ENCODE results near the gene DCBLD1. TPM values are rescaled to one million over a fixed set of nuclear protein-coding genes. Genes with fewer than 3 reads are reported as not detected.

DCBLD1 gene
- total RNA-seq, 4 donors from 2014 or later = 3.8 to 11.6 (median 7.9) TPM

DNA sequence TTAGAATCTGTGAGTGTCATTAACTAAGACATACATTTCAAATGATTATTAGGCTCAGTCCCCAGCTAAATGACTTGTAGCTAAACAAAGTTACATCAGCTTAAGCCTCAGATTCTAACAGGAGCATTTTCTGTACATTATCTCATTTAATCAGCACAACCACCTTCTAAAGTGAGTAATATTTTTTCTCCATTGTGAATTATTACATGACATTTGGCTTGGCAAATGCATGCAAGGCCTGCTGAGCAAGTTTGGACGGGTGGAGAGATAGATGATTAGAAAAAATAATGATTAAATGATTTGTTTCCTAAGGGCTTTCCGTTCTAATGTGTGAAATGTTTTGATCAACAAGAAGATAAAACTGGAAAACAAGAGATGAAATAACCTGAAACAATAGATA lies 20.7 kb downstream of the DCBLD1 start:
- Histone ChIP-seq H3K4me3 (no peak overlapping the region), H3K27ac (replicated peaks in 1 of 4) (no peak overlapping the region), H3K36me3 (peaks cover 0 to 15% (median 6%) of the 10 kb centered on the region in 4 donors), H3K27me3 (no peaks in the 10 kb centered on the region), H3K4me1 (peaks cover 11 to 25% (median 23%) of the 10 kb centered on the region in 4 donors), H3K9me3 (no peaks in the 10 kb centered on the region)
- 66% methylated on average over 2 of the region's 2 CpGs for WGBS
- DNase-seq (ENCODE audit: extremely low spot score) = no peak
- TF ChIP-seq POLR2AphosphoS5 (IDR thresholded peaks at IDR 0.05) = no peak
- TF ChIP-seq EP300 (IDR thresholded peaks at IDR 0.05) = no peak
- TF ChIP-seq, protein P1, sequence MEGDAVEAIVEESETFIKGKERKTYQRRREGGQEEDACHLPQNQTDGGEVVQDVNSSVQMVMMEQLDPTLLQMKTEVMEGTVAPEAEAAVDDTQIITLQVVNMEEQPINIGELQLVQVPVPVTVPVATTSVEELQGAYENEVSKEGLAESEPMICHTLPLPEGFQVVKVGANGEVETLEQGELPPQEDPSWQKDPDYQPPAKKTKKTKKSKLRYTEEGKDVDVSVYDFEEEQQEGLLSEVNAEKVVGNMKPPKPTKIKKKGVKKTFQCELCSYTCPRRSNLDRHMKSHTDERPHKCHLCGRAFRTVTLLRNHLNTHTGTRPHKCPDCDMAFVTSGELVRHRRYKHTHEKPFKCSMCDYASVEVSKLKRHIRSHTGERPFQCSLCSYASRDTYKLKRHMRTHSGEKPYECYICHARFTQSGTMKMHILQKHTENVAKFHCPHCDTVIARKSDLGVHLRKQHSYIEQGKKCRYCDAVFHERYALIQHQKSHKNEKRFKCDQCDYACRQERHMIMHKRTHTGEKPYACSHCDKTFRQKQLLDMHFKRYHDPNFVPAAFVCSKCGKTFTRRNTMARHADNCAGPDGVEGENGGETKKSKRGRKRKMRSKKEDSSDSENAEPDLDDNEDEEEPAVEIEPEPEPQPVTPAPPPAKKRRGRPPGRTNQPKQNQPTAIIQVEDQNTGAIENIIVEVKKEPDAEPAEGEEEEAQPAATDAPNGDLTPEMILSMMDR (IDR thresholded peaks at IDR 0.05) = no peak
- no peak for TF ChIP-seq POLR2A (IDR thresholded peaks at IDR 0.05; ENCODE audit: low read depth)
- intact Hi-C loops (cut with DNase I) = no loop called here

DNA sequence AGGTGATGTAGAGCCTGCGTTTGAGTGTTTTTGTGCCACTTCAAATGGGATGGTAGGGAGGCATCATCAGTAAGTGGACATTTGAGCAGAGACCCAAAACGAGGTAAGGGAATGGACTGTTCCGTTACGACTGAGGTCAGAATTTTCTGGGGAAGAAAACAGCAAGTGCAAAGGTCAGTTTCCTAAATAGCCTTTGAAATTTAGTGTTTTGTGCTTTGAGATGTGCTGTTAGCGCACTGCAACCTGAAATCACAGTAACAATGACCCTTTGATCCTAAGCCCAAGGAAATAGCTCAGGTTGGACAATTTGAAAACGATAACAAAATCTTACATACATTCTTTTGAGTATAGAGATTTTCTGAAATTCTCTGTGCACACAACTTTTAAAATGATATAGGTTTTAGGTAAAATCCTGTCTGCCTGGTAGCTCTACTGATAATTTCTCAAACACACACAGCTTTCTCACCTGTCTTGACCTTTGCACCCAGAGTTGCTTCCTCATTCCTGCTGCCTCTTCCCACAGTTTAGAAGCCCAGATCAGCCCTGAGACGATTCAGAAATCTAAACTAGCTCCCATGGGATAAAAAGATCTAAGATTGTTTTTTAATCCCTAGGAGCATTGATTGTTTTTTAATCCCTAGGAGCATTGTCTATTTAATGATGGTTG lies 22.1 kb downstream of the DCBLD1 start:
- 88% methylated on average over 7 of the region's 7 CpGs for WGBS
- H3K27ac ChIP-seq (replicated peaks in 1 of 4) = no peak overlapping the region
- H3K4me1 ChIP-seq = peaks cover 6 to 23% (median 21%) of the 10 kb centered on the region in 4 donors
- H3K27me3 ChIP-seq = no peaks in the 10 kb centered on the region
- H3K36me3 ChIP-seq = peaks cover 0 to 15% (median 6%) of the 10 kb centered on the region in 4 donors
- intact Hi-C loops (cut with DNase I) = no loop called here
- TF ChIP-seq EP300 (IDR thresholded peaks at IDR 0.05) (no peak), POLR2AphosphoS5 (IDR thresholded peaks at IDR 0.05) (no peak), POLR2A (IDR thresholded peaks at IDR 0.05; ENCODE audit: low read depth) (no peak)
- TF ChIP-seq, protein P1 (IDR thresholded peaks at IDR 0.05) = no peak
- no peak overlapping the region for H3K4me3 ChIP-seq
- no peaks in the 10 kb centered on the region for H3K9me3 ChIP-seq
- no peak for DNase-seq (ENCODE audit: extremely low spot score)

DNA sequence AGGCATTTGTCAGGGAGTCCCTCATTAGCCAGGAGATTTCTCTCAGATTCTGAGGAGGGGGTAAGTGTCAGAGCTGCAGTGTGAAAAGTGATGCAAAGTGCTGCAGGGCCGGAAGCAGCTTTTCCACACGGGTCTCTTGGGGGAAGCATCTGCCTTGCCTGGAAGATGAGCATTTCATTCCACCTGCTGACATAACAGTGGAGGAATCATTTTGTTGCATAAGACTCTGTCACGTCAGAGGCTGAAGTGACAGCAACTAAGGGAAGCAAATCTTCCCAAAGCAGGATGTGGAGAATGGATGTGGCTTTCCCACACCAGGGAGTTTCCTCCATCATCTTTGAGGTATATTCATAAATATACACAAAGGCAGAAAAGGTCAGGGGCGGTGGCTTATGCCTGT lies 22.8 kb downstream of the DCBLD1 start:
- intact Hi-C loops (cut with DNase I) = no loop called here
- H3K27me3 ChIP-seq = no peaks in the 10 kb centered on the region
- WGBS = 65% methylated on average over 4 of the region's 4 CpGs
- H3K36me3 ChIP-seq = peaks cover 0 to 15% (median 6%) of the 10 kb centered on the region in 4 donors
- no peak overlapping the region for H3K27ac ChIP-seq (replicated peaks in 1 of 4)
- TF ChIP-seq, protein P1 (IDR thresholded peaks at IDR 0.05) = no peak
- no peak for TF ChIP-seq POLR2A (IDR thresholded peaks at IDR 0.05; ENCODE audit: low read depth)
- TF ChIP-seq EP300 (IDR thresholded peaks at IDR 0.05) = no peak
- TF ChIP-seq POLR2AphosphoS5 (IDR thresholded peaks at IDR 0.05) = no peak
- peaks cover 6 to 23% (median 21%) of the 10 kb centered on the region in 4 donors for H3K4me1 ChIP-seq
- DNase-seq (ENCODE audit: extremely low spot score) = no peak
- no peaks in the 10 kb centered on the region for H3K9me3 ChIP-seq
- no peak overlapping the region for H3K4me3 ChIP-seq

DNA sequence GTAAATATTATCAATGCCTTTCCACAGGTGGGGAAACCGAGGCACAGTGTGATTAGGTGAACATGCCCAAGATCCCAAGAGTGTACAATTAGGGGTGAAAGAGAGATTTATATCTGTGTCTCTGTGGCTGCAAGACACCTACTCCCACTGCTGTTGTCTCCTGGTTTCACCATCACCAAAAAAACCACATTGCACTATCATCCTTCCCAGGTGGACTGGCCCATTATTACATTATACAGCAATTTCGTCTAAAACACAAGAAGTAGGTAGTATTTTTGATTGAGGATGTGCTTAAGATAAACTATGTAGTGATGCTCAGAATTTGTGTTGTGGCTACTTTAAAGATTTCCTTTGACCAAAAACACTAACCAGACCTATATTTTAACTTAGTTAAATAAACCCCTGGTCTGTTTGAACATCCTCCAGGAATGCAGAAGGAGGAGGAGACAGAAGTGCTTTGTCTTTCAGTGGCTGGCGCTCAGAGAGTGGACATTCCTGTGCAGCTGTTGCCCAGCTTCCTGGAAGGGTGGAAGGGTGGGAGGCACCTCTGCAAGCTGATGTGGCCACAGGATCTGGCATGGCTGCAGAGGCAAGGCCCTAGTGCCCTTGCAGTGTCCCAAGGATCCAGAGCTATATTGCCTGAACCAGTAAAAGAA lies 23.8 kb downstream of the DCBLD1 start:
- intact Hi-C loops (cut with DNase I) = no loop called here
- TF ChIP-seq, protein P1 (IDR thresholded peaks at IDR 0.05) = no peak
- no peak for TF ChIP-seq POLR2AphosphoS5 (IDR thresholded peaks at IDR 0.05)
- TF ChIP-seq POLR2A (IDR thresholded peaks at IDR 0.05; ENCODE audit: low read depth) = no peak
- TF ChIP-seq EP300 (IDR thresholded peaks at IDR 0.05) = no peak
- no peaks in the 10 kb centered on the region for H3K27me3 ChIP-seq
- DNase-seq (ENCODE audit: extremely low spot score) = no peak
- no peak overlapping the region for H3K27ac ChIP-seq (replicated peaks in 1 of 4)
- H3K4me1 ChIP-seq = peaks cover 6 to 23% (median 21%) of the 10 kb centered on the region in 4 donors
- WGBS = 48% methylated on average over 3 of the region's 3 CpGs
- H3K9me3 ChIP-seq = no peaks in the 10 kb centered on the region
- peaks cover 0 to 15% (median 6%) of the 10 kb centered on the region in 4 donors for H3K36me3 ChIP-seq
- H3K4me3 ChIP-seq = no peak overlapping the region
